Medulla oblongata (tissue), 1 donor: ENCODE data around the gene POU2AF1.
"Not testable (repeated sequence)": the region's sequence is repeated elsewhere in the genome, so short reads cannot be mapped to it uniquely, and the experiment has no call there.

ENCODE experiments used
- DNase-seq: peaks from one replicate; pipeline ENCODE4 v3.0.0-alpha.2; 2015; ENCODE audit errors: extremely low spot score

Gene POU2AF1

DNA sequence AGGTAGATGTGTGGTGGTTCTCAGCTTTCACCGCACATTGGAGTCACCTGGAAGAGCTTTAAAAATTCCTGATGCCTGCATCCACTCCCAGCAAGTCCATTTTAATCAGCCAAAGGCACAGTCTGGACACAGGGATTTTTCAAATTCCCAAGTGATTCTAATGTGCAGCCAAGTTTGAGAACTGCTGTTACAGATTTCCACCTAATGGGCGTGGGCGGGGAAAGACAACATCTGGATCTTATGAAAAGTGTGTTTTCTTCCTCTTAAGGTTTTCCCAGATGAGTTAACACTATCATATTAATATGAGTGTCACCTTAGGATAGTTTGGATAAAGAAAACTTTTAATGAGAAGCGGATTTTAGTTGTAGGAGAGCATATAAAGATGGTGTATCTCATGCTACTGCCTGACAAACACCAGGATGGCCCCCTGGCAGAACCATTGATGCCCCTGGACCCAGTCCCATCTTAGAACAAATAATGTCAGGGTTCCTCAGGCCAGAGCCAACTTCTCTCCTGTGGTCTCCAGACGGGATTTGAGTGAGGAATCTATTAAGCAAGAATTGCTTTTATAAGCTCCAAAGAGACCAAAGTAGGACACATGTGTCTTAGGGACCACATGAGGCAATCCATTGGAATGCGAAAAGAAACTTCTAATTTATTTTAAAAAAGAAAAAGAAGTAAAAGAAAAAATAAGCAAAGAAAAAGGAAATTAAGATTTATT lies 31.9 kb downstream of the POU2AF1 start:
- DNase-seq = no peak

DNA sequence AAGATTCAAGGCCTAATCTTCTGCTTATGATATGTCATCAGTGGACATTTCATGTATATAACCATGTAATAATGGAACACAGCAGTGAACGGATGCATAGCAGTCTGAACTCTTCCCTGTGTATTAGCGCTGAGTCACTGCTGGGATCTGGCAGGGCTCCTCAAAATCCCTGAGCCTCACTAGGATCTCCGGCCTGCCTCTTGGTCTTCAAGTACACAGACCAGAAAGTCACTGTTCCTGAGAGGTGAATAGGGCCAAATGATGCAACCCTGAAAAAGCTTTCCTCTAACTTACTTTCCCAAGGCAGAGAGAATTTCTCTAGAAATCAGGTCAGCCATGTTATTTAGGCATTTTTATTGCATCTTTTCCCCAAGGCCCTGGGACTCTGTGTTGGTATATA lies 35.0 kb downstream of the POU2AF1 start:
- no peak for DNase-seq

DNA sequence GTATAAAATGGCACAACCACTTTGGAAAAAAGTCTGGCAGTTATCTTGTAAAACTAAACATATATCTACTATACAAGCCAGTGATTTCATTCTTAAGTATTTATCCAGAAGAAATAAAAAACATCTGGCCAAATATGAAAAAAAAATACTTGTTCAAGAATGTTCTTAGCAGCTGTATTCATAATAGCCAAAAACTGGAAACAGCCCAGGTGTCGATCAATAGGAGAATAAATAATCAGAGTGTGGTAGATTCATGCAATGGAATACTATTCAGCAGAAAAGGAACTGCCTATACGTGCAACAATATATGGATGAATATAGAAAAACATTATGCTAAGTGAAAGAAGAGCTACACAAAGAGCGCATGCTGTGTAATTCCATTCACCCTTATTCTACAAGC lies 36.7 kb downstream of the POU2AF1 start:
- DNase-seq = no peak

DNA sequence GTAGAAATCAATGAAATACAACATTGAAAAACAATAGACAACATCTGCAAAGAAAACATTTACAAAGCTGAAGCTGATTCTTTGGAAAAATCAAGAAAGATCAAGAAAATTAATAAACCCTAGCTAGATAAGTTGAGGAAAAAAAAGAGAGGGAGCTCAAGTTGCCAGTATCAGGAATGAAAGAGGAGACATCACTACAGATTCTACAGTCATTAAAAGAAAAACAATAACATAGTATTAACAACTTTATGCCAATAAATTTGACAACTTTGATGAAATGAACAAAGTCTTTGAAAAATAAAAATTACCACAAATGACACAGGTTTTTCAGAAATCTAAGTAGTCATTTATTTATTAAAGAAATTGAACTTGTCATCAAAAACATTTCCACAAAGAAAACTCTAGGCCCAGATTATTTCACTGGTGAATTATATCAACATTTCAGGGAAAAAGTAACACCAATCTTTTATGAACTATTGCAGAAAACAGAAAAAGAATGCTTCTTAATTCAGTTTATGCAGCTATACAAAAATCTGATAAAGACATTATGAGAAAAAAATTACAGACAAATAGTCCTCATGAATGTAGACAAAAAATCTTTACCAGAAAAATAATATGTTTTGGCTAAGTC lies 39.2 kb downstream of the POU2AF1 start:
- DNase-seq = no peak

DNA sequence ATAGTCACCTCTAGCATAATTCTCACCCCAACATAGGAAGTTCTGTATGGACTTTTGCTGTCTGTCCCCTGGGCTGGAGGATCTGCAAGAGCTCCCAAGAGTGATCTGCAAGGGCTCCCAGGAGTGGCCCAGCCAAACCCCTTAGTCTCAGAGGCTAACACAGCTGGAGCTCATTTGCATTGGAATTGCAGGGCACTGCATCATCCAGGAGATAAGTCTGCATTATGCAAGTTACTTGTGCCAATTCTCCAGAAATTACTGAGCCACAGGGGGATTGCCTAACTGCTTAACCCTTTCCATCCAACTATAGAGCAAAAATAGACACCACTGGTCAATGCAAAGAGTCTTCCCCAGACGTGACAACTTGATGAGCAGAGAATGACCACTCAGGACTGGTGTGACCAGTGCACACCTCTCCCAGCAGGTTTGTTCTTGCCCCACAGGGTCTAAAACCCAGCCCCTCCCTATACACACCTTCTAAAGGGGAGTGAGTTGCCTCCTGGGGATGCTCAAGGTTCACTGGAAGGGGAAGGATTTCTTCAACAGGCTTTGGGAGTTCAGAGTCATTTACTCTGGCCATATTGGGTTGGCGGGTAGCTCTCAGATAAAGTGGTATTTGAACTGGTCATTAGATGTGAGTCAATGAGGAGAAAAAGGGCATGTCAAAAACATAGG lies 42.4 kb downstream of the POU2AF1 start:
- no peak for DNase-seq

DNA sequence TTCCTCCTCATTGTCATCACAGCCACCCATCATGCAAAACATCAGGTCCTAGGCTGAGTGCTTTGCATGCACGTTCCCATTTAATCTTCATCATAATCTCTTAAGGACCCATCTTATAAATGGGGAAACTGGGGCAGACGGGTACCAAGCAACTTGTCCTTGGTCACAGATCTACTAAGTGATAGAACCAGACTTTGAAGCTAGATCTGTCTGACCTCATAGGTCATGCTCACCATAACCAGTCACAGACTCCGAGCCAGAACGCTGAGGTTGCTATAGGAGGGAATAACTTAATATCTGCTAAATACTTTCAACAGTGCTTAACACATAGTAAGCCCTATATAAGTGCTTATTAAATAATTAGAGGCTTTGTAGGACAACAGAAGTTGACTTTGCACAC lies 43.0 kb downstream of the POU2AF1 start:
- DNase-seq = no peak

DNA sequence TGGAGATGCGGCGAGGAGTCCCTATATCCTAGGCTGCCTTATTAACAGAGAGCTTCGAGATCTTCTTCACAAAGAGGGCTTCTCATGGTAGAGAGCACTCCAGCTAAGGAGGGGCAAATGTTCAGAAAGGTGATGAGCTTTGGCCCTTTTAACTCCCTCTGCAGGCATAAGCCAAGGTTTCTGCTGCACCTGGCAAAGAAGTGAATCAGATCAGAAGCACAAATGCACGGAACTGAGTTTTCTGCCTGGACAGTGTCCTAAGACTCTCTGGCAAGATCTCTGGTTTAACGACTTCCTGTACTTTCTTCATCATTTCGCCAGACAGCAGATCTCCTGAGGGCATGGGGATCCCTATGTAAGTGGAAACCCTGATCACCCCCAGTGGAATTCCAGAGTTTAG lies 43.5 kb downstream of the POU2AF1 start:
- no peak for DNase-seq

DNA sequence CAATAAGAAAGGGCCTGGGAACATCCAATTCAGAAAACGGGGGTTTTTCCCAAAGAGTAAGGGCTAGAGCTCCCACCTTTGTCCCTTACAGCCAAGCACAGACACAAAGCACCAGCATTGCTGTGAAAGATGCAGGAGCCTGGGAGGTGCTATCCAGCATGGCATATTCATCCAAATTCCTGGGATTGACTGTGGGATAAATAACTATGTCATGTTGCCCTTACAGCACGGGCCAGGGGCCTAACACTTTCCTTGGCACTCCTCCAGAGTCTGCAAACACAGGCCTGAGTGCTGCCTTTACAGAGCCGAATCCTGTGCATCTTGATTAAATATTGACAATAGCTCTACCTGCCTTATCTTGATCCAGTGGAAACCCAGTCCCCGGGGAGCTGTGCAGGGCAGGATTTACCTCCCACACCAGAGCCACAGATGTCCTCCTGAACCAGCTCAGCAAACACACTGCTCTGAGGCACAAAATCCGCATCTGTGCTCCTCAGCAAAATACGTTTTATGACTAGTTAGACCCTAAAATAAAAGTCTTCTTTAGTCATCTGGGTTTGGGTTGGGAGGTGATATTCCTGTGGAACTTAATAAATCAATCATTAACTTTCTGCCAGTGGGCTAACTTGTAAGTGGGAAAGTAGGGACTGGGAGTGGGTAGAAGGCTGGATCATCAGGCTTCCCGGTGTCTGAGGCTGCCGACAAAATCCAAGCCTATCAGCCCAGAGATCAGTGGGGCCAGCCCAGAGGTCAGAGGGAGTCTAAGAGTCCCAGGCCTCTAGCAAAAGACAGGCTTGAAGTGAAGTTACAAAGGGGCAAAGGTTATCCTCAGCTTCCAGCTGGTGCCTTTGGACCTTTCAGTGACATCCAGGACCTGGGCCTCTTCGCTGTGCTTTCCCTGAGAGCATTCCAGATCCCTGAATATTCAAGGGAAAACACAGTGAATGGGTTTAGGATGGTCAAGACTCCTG lies 44.3 kb downstream of the POU2AF1 start:
- DNase-seq = no peak

DNA sequence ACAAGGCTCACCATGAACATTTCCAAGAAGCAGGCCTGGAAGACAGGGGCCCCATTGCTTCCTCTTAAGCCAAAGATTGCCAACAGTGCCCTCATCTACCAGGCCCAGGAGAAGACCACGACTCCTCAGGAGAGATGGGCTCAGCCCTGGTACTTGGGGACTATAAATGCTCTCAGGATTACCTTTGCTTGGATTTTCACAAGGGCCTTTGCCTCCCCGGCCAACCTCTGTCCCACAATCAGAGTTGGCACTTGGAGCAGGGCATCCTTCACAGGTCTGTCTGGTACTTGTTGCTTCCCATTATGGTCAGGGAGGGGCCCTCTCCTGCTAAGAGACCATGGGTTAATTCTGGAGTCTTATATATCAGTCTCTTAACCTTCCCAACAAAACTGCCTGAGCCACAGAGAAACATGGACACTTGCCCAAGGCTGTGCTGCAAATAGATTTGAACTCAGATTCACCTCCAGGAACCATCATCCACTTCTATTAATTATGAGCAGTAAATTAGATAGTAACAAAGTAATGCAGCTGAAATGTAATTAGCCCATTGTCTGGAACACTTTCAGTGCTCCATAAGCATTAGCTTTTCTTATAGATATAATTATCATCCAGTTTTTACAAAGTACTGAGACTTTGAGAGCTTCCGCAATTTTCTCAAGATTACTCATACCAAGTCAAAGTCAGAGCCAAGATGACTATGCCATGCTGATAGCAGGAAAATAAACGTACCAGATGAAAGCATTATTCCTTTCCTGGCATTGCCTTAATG lies 47.2 kb downstream of the POU2AF1 start:
- DNase-seq = no peak

DNA sequence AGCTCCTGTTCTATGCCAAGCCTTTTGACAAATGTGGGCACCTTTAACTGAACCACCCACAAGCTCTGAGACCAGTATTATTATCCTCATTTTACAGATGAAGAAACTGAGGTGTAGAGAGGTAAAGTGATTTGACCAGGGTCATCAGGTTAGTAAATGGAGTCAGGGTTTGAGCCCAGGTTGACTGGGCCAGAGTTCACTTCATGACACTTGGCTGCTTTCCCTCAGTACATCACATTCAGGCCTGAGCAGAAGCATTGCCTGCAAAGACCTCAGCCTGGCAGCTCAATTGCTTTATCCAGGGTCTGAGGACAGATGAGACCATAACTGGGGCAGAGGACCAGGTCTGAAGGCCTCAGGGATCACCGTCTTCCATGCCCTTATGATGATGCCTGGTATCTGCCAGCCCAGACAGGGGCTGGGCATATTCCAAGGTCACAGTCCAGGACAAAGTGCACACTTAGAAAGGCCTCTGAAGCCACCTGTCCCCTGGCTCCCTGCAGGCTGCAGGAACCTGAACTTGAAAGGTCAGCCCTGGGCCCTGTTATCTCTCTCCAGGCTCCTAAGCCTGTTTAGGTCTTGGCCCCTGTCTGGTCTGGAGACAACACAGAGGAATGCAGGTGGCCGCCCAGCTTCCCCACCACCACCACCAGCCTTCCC lies 48.7 kb downstream of the POU2AF1 start:
- DNase-seq = no peak

DNA sequence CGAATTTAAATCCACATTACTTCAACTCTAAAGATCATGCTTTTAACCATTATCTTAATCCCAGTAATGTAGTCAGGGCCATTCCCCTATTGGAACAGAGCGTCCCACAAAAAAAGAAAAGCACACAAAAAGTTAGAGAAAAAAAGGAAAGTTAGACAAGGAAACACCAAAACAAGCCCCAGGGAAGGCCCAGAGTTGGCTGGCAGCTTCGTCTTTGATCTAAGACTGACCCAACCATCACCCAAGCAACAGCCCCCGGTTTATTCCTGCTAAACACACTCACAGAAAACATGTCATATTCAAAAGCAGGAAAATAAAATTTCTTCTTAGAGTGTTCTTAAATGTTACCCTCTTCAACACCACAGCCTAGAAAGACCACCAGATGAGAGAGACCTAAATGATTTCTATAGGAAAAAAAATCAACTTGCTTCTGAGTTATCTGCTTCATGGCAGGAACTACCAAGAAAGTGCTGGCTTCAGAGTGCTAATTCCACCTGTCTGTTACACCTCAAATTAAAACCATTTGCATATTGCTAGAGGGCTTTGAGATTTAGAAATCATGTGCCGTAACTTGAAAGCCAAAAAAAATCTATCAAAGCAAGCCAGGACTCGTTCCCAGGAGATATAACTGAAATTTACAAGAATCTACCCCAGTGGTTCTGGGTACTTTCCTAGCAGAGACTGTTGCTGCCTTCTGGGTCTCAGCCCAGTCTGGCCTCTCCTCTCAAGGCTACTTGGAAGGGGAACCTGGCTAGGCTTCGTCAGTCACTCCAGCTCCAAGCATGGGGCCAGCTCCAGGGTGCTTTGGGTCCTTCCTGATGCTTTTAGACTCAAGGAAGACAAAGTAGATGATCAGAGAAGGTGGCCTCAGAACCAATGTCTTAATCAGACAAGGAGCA lies 49.5 kb downstream of the POU2AF1 start:
- peak; percentile 79 for DNase-seq

DNA sequence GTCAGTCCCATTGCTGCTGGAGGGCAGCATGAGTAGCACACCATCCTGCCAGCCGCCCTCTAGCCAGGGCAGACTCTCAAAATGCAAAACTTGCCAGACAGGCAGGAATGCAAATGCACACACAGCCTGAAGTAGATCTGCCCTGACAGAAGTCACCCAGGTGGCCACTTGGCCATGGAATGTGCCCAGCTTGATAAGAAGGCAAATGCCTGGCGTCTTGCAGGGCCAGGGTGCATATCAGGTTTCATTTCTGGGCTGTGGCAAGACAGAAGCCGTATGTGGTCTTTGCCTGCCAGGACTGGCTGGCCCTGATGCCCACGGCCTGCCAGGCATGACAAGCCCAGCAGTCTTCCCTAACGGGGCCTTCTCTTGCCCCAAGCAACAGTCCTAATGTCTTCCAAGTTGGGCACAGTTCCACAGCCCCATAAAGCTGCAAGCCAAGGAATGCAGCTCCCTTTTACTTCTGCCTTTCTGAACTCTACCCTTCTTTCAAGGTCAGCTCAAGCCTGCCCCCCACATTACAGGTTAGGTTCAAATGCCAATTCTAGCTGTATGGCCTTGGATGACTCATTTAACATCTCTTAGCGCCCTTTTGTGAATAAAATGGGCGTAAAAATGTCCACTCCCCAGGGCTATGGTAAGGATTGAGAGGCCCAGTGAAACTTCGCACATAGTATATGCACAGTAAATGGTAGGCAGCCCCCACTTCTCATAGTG lies 51.0 kb downstream of the POU2AF1 start:
- DNase-seq = peak; percentile 62

DNA sequence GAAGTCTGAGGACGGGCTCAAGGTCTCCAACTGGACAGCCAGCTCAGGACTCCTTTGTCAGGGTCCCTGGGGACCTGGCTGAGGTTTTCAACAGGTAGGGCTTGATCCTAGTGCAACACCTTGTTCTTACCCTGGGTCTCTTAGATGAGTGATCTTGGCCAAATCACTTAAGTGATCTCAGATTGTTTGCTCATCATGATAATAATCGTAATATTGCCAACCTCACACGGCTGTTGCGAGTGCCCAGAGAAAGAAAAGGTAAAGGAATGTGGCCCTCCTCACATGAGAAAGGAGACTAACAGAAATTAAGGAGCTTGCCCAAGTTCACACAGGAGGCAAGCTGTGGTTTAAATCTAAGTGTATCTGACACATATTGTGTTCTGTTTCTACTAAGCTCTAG lies 52.3 kb downstream of the POU2AF1 start:
- no peak for DNase-seq

DNA sequence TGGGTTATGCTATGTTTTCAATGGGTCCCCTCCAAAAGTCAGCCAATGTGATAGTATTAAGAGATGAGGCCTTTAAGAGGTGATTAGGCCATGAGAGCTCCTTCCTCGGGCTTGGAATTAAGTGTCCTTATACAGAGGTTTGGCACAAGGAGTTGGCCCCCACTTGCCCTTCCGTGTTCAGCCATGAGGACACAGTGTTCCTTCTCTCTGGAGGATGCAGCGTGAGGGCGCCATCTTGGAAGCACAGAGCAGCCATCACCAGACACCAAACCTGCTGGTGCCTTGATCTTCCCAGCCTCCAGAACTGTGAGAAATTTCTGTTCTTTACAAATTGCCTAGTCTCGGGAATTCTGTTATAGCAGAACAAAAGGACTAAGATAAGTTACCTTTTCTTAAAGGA lies 53.8 kb downstream of the POU2AF1 start:
- DNase-seq = no peak

DNA sequence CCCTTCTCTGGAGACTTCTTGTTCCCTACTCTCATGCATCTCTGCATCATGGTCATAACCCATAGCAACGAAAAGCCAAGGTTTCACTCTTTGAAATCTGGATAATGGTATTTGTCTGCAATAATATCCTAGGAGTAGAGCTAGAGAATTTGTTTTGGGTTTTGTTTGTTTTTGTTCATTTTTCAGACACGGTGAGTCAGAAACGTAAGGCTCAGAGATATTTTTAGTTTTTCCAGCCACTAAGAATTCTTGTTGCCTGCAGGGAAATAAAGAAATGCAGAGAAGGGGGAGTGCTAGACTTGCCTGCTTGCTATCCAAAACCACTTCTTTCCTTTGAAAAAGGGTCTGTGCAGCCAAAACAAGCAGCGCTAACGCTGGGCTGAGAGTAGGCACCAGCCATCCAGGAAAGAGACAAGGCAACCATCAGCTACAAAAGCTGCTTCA lies 54.8 kb downstream of the POU2AF1 start:
- peak; percentile 24 for DNase-seq

DNA sequence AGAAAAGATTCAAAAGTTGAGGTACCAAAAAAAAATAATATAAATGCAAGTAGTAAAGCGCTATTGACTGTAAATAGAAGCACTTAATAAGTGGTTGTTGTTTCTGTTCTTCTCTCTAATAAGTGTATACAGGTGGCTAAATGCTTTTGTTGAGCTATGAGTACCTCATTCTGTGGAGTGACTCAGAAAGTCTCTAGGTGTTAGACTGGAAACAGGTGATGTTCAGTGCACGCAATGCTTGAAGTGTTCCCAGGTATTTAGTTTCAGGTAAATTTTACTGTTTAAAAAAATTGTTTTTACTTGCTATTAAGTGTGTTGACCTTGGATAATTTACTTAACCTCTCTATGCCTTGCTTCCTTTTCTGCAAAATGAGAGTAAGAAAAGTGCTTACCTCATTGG lies 56.5 kb downstream of the POU2AF1 start:
- DNase-seq = no peak

DNA sequence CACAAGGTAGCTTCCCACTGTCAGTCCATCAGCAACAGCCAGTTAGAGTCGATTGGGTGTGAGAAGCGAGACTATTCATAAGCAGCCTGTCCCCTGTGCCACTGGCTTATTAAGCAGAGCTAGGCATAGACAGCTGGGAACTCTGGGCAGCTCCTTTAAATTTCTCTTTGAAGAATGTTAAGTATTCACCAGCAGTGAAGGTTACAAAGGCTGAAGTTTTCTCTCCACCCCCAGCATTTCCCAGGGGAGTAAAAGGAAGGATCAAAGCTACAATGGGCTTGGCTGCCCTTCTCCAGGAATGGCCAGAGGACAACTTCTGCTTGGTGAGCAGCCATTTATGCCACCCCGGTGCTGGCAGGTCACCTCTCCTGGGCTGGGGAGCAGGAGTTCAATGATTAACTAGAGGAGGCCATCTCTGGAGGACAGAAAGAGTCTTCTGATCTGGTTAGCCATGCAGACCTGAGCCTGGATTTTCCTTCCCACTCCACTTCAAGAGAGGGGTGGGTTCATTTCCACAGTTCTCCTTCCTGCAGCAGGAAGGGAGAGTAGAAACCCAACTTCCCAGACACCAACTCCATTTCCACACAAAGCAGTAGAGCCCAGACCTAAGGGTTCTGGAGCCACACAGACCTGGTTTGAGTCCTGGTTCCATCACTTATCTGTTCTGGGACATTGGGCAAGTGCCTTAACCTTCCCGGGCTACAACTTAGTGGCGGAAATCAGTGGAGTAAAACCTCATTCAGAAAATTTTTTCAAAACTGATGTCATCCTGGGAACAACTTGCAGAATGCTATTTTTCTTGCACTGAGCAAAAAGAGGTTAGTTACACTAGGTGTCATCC lies 58.1 kb downstream of the POU2AF1 start:
- DNase-seq = no peak

DNA sequence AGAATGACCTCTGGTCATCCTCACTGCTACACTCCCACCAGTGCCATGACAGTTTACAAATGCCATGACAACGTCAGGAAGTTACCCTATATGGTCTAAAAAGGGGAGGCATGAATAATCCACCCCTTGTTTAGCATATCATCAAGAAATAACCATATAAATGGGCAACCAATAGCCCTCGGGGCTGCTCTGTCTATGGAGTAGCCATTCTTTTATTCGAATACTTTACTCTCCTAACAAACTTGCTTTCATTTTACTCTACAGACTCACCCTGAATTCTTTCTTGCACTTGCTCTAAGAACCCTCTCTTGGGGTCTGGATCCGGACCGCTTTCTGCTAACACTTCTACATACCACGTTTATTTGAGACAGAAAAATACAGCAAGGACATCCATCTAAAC lies 58.9 kb downstream of the POU2AF1 start:
- not testable (repeated sequence) for DNase-seq
